Kidney glomerular epithelial cell (primary cell): ENCODE results near the gene KRT6A.
"Not testable (repeated sequence)": the region's sequence is repeated elsewhere in the genome, so short reads cannot be mapped to it uniquely, and the experiment has no call there.

Experiments
- DNase-seq: peaks from one replicate; lab custom pipeline; 2025; lab: John Stamatoyannopoulos, UW

KRT6A gene

DNA sequence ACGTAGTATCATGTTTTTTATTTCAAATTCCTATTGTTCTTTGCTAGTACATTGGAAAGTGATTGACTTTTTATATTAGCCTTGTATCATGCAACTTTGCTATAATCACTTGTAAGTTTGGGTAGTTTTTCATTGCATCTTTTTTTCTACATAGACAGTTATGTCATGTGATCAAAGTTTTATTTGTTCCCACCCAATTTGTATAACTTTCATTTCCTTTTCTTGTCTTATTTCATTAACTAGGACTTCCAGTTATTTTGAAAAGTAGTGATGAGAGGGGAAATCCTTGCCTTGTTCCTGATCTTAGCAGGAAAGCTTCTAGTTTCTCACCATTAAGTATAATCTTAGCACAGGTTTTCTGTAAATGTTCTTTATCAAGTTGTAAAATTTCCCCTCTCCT, 9.8 kb upstream of the KRT6A start:
- no peak for DNase-seq

GRCh38 chr12:52501490-52501889, 8.4 kb upstream of the KRT6A start:
- DNase-seq: no peak

DNA sequence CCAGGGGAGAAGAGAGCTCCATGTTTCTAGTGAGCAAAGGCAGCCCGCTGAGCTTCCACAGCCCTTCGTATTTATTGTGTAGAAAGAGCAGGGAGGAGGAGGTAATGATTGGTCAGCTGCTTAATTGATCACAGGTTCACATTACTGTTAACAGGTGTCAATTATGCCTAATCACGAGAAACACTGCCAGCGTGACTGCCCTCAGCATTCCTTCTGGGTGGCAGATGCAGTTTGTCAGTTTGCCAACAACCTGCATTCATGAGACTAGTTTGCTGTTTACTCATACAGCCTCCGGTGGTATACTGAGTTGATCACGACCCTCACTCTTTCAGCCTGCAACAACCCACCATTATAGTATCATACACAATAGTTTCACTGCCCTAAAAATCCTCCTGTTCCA, 7.5 kb upstream of the KRT6A start:
- not testable (repeated sequence) for DNase-seq

- DNase-seq: no peak
Measured at GRCh38 chr12:52499806-52500560, 6.9 kb upstream of the KRT6A start.

DNA sequence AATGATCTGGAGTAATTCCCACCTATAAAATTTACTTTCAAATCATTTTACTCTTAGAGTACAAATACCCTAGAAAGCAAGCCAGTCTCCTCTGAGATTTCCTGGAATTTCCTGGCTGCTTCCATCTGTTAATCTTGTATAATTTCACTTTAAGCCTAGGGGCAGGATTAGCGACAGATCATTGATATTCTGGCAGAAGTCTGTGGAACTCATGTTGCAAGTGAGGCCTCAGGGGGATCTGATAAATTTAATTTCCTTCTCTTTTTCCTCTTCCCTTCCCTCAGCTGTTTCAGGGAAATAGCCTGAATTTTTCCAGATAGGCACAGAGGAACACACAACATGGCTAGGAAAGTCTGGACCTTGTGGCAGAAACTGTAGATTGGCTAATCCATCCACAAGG, 5.9 kb upstream of the KRT6A start:
- no peak for DNase-seq

- DNase-seq: no peak
Measured at GRCh38 chr12:52497975-52498374, 4.9 kb upstream of the KRT6A start.

DNA sequence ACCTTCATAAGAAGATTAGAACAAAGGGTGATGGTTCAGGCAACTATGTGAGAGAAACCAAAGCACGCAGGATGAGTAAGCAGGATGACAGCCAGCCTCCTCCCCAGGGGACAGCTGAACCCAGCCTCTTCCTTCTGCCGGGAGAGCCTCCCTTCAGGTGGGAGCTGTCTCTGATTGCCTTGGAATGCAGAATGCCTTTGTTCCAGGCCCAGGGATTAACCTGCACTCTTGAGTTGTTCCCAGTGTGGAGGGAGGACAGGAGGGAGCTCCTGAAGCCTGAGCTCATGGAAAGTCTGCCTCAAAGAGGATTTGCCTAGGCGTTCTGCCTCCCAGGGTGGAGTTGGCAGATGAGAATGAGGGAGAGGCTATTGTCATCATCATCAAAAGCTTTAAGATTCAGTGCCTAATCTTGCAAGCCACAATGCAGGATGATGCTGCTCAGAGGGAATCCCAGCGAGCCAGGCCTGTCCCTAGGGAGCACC, 3.6 kb upstream of the KRT6A start:
- DNase-seq: peak; percentile 87

DNA sequence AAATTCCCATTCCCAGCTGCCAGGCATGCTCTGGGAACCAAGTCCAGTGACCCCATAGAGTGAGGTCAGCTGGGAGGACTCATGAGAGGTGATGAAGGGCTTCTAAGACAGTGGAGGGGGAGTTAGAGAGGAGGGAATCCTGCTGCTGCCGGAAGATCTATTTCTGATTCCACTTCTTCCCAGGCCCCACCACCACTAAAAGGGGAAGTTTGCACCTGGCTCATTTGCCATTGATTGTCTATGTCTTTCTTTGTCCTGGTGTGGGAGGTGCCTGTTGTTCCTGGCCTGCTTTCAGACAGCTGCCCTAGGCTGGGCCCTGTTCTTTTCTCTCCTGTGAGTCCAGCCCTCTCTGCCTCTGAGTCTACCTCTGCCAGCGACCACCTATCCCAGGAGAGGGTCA, 3.0 kb upstream of the KRT6A start:
- DNase-seq: peak; percentile 24

DNA sequence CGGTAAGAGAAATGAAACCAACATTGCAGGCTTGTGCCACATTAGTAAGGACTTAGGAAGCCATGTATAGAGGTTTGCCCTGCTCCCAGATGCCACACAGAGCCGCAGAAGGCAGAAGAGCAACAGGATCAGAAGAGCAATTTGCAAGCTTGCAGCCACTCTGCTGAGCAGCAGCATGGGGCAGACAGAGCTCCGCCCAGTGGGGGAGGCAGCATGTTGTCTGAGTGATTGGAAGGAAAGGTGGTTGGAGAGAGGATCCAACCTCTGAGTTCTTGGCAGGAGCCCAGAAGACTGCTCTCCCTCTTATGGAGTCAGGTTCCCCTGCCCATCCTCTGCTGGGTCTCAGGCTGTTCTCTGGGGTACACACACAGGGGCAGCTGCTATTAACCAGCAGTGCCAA, 2.3 kb upstream of the KRT6A start:
- DNase-seq: peak; percentile 54

DNA sequence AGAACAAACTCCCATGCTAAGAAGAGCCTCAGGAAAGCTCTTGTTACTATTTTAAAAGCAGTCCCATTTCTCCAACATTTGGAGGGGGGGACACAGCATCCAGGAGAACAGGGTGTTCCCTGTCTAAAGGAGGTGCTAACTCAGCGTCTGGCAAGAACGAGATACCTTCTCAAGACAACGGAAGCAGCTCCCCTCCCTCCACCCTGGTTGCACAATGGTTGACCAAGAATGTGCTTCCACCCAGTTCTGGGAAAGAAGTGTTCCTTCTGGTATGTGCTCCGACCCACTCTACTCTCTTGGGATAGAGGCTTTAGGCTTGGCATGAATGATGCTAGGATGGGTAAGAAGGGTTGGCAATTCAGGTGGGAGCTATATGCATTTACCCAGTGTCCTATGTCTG, 1.5 kb upstream of the KRT6A start:
- DNase-seq: no peak

DNA sequence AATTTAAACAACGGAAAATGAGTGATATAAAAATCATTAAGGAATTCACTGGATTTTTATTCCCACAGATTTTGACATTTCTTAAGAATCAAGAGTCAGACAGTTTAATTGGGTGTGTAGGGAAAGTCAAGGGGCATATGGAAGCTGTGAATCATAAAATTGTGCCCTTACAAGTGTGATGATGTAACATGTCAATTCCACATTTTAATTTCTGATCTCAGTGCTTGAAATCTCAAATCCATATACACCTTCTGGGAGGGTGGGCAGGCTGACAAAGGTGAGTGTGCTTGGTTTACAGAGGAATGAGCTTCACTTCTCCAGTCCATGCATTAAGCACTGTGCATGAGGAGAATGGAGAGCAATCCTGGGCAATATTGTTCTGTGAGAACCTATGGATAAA, 1.0 kb upstream of the KRT6A start:
- no peak for DNase-seq

GRCh38 chr12:52492405-52492804, 652 bp downstream of the KRT6A start:
- not testable (repeated sequence) for DNase-seq

DNA sequence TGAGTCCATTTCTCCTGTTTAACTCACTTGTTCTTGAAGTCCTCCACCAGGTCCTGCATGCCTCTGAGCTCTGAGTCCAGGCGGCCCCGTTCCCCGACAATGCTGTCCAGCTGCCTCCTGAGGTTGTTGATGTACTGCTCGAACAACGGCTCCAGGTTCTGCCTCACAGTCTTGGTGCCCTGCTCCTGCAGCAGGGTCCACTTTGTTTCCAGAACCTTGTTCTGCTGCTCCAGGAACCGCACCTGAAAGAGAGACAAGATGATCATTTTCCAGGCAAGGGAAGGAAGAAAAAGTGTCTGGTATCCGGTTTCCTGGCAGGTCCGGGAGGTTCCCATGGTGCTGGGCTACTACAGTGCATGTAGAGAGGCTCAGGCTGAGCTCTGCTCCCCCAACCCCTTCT, 1.6 kb downstream of the KRT6A start:
- DNase-seq: not testable (repeated sequence)

DNA sequence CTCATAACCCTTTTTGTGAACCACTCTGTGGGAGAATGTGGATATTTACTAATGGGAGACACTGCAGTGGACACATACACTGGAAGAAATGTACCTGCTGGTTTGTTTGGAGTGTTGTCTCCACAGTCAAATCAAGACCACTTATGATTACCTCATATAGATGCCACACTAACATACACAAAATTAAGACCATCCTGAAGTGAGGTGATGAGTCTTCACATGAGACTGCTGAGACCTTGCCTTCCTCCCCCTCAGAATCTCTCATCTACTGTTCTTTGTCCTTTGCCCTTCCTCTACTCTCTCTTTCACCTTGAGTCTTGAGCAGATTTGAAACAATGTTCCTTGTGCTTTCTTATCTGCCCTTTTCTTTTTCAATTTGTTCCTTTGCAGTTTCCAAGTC, 4.3 kb downstream of the KRT6A start:
- no peak for DNase-seq

DNA sequence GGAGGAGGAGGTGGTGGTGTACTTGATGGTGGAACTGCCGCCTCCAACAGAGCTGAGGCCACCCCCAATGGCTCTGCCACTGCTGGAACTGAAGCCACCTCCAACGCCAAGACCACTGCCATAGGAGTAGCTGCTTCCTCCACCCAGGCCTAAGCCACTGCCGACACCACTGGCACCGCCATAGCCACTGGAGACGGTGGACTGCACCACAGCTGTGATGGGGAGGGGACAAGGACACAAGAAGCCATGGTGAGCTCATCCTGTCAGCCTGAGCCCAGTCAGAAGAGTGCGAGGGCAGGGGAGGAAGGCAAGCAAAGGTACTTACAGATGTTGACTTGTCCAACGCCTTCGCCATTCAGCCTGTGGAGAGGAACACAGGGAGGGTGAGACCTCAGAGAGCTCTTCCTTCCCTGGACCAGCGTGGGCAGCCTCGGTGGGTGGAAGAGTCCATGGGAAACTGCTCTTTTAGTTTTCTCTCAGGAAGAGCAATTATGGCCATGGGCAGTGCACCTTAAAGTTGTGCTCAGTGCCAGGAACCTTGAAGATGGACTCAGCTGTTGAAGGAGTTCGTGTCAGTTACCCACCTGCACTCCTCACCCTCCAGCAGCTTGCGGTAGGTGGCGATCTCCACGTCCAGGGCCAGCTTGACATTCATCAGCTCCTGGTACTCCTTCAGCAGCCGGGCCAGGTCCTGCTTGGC, 5.2 kb downstream of the KRT6A start:
- not testable (repeated sequence) for DNase-seq

DNA sequence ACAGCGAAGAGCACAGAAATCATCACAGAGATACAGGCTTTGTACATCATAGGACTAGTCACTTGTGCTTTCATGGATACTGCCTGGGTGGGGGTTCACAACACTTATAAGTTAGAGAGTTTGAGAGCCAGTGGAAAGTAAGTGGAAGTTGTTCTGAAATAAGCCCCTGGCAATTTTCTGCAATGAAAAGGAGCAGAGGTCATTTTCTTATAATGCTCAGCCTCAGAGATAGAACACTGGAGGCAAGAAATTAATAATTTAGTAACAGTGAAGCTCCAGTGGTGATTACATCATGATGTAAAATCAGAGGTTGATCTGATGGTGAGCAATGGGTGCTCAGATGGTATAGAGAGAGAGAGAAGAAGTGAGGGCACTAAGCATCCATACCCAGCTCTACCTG, 5.8 kb downstream of the KRT6A start:
- no peak for DNase-seq

GRCh38 chr12:52486166-52487105, 6.6 kb downstream of the KRT6A start:
- no peak for DNase-seq

GRCh38 chr12:52480073-52480472, 13.0 kb downstream of the KRT6A start:
- DNase-seq: no peak

DNA sequence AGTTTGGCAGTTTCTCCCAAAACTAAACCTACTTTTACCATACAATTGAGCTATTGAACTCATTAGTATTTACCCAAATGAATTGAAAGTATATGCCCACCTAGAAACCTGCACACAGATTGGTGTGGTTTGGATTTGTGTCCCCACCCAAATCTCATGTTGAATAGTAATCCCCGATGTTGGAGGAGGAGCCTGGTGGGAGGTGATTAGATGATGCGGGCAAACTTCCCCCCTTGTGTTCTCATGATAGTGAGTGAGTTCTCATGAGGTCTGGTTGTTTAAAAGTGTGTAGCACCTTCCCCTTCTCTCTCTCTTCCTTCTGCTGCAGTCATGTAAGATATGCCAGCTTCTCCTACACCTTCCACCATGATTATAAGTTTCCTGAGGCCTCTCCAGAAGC, 15.4 kb downstream of the KRT6A start:
- no peak for DNase-seq

DNA sequence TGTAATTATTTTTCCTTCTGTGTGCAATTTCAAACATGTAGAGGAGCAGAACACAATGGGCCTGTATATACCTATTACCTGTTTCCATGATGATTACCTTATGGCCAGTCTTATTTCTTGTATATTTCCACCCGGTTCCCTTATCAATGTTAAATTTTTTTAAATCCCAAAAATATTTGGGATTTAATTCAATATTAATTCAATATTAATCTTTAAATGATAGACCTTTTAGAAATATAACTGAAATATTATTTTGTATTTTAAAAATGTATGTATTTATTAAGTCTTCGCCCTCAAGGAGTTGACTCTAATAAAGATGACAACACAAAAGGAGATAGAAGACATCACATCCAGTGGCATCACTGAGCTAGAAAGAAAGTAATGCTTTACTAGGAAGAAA, 18.8 kb downstream of the KRT6A start:
- no peak for DNase-seq

GRCh38 chr12:52473768-52474167, 19.3 kb downstream of the KRT6A start, which contains the start of gene KRT6C:
Gene KRT6C, minus strand, starts transcription at chr12:52473805. Its CDS starts 68 bp downstream, at chr12:52473737.
- no peak for DNase-seq

GRCh38 chr12:52469853-52470252, 23.2 kb downstream of the KRT6A start:
- DNase-seq: no peak
